SK-N-SH (cell line): ENCODE data around the gene SRP14. TPM values are rescaled to one million over a fixed set of nuclear protein-coding genes. Genes with fewer than 3 reads are reported as not detected.

Source experiments
- CTCF ChIA-PET: fragments of 300-600, 350-600 bp; formaldehyde crosslinking; extraction: SDS; loops from one replicate; lab custom pipeline; 2021; lab: Yijun Ruan, JAX
- POLR2A ChIA-PET: fragments of 350-600 bp; sonication (Branson Sonifier 250); formaldehyde crosslinking; extraction: SDS; loops from one replicate; lab custom pipeline; 2020; ENCODE audit warnings: antibody characterized with exemption, inconsistent platforms; lab: Yijun Ruan, JAX
- DNase-seq: peaks from one replicate; pipeline ENCODE4 v3.0.0; 2012
- H2AFZ ChIP-seq: fragments of 200-600 bp; sonication (generic); 2 replicates; pipeline ENCODE4 v1.8.1; 2016; ENCODE audit warnings: antibody characterized with exemption, mild to moderate bottlenecking, low read depth
- H3F3A ChIP-seq: fragments of 200-600 bp; sonication (generic); replicated peaks from 2 replicates; pipeline ENCODE3; 2016; ENCODE audit warnings: antibody characterized with exemption, mild to moderate bottlenecking; ENCODE audit not compliant: insufficient read depth
- H3K27ac ChIP-seq, 2 experiments: fragments of 200-500 bp in 1 of 2; fragments of 200-600 bp in 1 of 2; sonication (Bioruptor generic) in 1 of 2; sonication (generic), shearing (Covaris generic) in 1 of 2; 2 replicates each; pipeline versions ENCODE4 v1.5.1 to v1.6.1; 2014 to 2016; ENCODE audit warnings: low read depth in 2 of 2, inconsistent platforms in 1 of 2, low read length in 1 of 2, mild to moderate bottlenecking in 1 of 2, mixed read lengths in 1 of 2
- H3K27me3 ChIP-seq: fragments of 200-600 bp; sonication (generic), shearing (Covaris generic); 2 replicates; pipeline ENCODE4 v1.6.1; 2016; ENCODE audit warnings: mixed run types; ENCODE audit not compliant: insufficient read depth
- H3K36me3 ChIP-seq, 2 experiments: fragments of 200-500 bp in 1 of 2; fragments of 200-600 bp in 1 of 2; sonication (Bioruptor generic) in 1 of 2; sonication (generic) in 1 of 2; replicated peaks in 1 of 2; 2 replicates each; pipeline versions ENCODE3 to v1.5.1; 2014 to 2016; ENCODE audit warnings: low read length in 1 of 2, mild to moderate bottlenecking in 1 of 2; ENCODE audit not compliant: insufficient read depth in 2 of 2, control insufficient read depth in 1 of 2
- H3K4me1 ChIP-seq, 2 experiments: fragments of 200-500 bp in 1 of 2; fragments of 200-600 bp in 1 of 2; sonication (Bioruptor generic) in 1 of 2; sonication (generic), shearing (Covaris generic) in 1 of 2; 2 replicates each; pipeline versions ENCODE4 v1.5.1 to v1.6.1; 2014 to 2016; ENCODE audit warnings: low read depth in 1 of 2, low read length in 1 of 2, mixed run types in 1 of 2; ENCODE audit not compliant: insufficient read depth in 2 of 2, control insufficient read depth in 1 of 2
- H3K4me2 ChIP-seq: fragments of 200-600 bp; sonication (generic), shearing (Covaris generic); 2 replicates; pipeline ENCODE4 v1.6.1; 2017; ENCODE audit warnings: mixed run types
- H3K4me3 ChIP-seq, 2 experiments: fragments of 200-500 bp in 1 of 2; fragments of 200-600 bp in 1 of 2; sonication (Bioruptor generic) in 1 of 2; sonication (generic), shearing (Covaris generic) in 1 of 2; 2 replicates each; pipeline versions ENCODE4 v1.5.1 to v1.8.1; 2014 to 2016; ENCODE audit warnings: low read depth in 2 of 2, inconsistent platforms in 1 of 2, low read length in 1 of 2, mild to moderate bottlenecking in 1 of 2, mixed read lengths in 1 of 2, moderate library complexity in 1 of 2
- H3K79me2 ChIP-seq: fragments of 200-600 bp; sonication (generic); 2 replicates; pipeline ENCODE4 v1.8.1; 2017; ENCODE audit warnings: mild to moderate bottlenecking; ENCODE audit not compliant: insufficient read depth
- H3K9ac ChIP-seq: fragments of 200-600 bp; sonication (generic); 2 replicates; pipeline ENCODE4 v1.6.1; 2017; ENCODE audit warnings: mixed run types
- H3K9me2 ChIP-seq: fragments of 200-600 bp; sonication (generic); 2 replicates; pipeline ENCODE4 v1.6.1; 2017; ENCODE audit warnings: mixed run types
- H3K9me3 ChIP-seq: fragments of 200-600 bp; sonication (generic); 2 replicates; pipeline ENCODE4 v1.6.1; 2017; ENCODE audit warnings: mixed run types, mild to moderate bottlenecking, moderate library complexity
- H4K20me1 ChIP-seq: fragments of 200-600 bp; sonication (generic); 2 replicates; pipeline ENCODE4 v1.6.1; 2017; ENCODE audit warnings: mild to moderate bottlenecking, mixed run types; ENCODE audit not compliant: insufficient read depth
- CHD2 ChIP-seq: fragments of 150-350 bp; IDR thresholded peaks from 2 replicates; pipeline ENCODE4 v1.6.1; 2018; ENCODE audit warnings: low read length; ENCODE audit not compliant: partially characterized antibody
- EP300 ChIP-seq, 2 experiments: IDR thresholded peaks; 2 replicates each; pipeline versions ENCODE4 v1.4.0 to v1.6.1; 2012; ENCODE audit warnings: borderline replicate concordance in 1 of 2, low read depth in 1 of 2, low read length in 1 of 2
- FOXM1 ChIP-seq: IDR thresholded peaks from 2 replicates; pipeline ENCODE4 v1.4.0; 2012; ENCODE audit warnings: low read depth, mild to moderate bottlenecking
- MEF2A ChIP-seq: IDR thresholded peaks from 2 replicates; pipeline ENCODE4 v1.4.0; 2012; ENCODE audit warnings: low read depth, borderline replicate concordance
- NRF1 ChIP-seq: IDR thresholded peaks from 2 replicates; pipeline ENCODE4 v1.6.1; 2012; ENCODE audit warnings: low read depth, mild to moderate bottlenecking, low read length
- POLR2AphosphoS5 ChIP-seq: IDR thresholded peaks from 2 replicates; pipeline ENCODE4 v1.6.1; 2012; ENCODE audit warnings: low read depth, low read length
- RAD21 ChIP-seq: IDR thresholded peaks from 2 replicates; pipeline ENCODE4 v1.6.1; 2012; ENCODE audit warnings: mild to moderate bottlenecking, low read length
- TCF12 ChIP-seq: IDR thresholded peaks from 2 replicates; pipeline ENCODE4 v1.4.0; 2012
- TEAD4 ChIP-seq: IDR thresholded peaks from 2 replicates; pipeline ENCODE4 v1.4.0; 2012; ENCODE audit warnings: mild to moderate bottlenecking, borderline replicate concordance; ENCODE audit not compliant: insufficient read depth
- YY1 ChIP-seq: IDR thresholded peaks from 2 replicates; pipeline ENCODE4 v1.4.0; 2012; ENCODE audit warnings: low read depth, mild to moderate bottlenecking
- WGBS: methylation state at CpG from one replicate; pipeline ENCODE4 v1.1.6; 2017; ENCODE audit warnings: low lambda C conversion rate; 5-methylcytosine and 5-hydroxymethylcytosine counted together
- polyA plus RNA-seq, 3 experiments: library from polyadenylated mRNA; depleted of rRNA; stranded (reverse); fragments of >200 nt; gene quantifications; 2 replicates each; pipeline ENCODE4 v1.2.3, GENCODE V29; 2012
- TF ChIP-seq, protein P1 (sequence below): IDR thresholded peaks from 2 replicates; pipeline ENCODE4 v1.4.0; 2012; ENCODE audit warnings: low read depth, borderline replicate concordance
- TF ChIP-seq, protein P2 (sequence below): IDR thresholded peaks from 2 replicates; pipeline ENCODE4 v1.6.1; 2012; ENCODE audit warnings: mild to moderate bottlenecking, low read depth, low read length, moderate library complexity
- TF ChIP-seq, protein P3 (sequence below): IDR thresholded peaks from 2 replicates; pipeline ENCODE4 v1.4.0; 2012; ENCODE audit warnings: low read depth, borderline replicate concordance
- TF ChIP-seq, protein P4 (sequence below): fragments of 150-350 bp; IDR thresholded peaks from 2 replicates; pipeline ENCODE4 v1.6.1; 2016; ENCODE audit warnings: mild to moderate bottlenecking, low read depth, low read length

The SRP14 gene
- polyA plus RNA-seq, 1 of the 3 experiments (the other 2 are of a cell fraction): 489 TPM

DNA sequence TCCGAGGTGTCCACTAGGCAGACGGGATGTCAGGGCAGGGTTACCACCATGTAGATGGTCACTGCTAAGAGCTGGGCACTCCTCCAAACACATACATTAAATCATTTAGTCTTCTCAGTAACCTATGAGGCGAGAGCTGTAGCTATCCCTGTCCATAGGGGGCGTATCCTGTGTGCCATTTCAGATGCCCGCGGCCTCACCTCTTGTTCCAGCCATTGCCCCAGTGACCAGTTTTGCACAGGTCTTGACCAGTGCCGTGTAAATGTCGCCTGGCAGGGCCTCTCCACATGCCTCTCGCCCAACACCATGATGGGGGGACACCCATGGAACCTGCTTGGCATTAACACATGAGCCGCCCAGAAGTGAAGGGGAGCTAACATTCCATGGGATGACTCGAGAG lies 20.8 kb upstream of the SRP14 start:
- POLR2A ChIA-PET: interaction anchor here (0.6 kb wide), 1 partner anchor 242 kb away, joined by 3 read pairs; no protein-coding TSS in a partner anchor
- Histone ChIP-seq H3K27ac (no peak overlapping the region), H4K20me1 (no peaks in the 10 kb centered on the region), H3K36me3 (no peaks in the 10 kb centered on the region)
- TF ChIP-seq RAD21: no peak
- TF ChIP-seq POLR2AphosphoS5: no peak
- no peak for TF ChIP-seq FOXM1
- TF ChIP-seq EP300 (IDR thresholded peaks at IDR 0.05; ENCODE audit: borderline replicate concordance in 1 of 2, low read depth in 1 of 2, low read length in 1 of 2): no peak
- TF ChIP-seq, protein P1, sequence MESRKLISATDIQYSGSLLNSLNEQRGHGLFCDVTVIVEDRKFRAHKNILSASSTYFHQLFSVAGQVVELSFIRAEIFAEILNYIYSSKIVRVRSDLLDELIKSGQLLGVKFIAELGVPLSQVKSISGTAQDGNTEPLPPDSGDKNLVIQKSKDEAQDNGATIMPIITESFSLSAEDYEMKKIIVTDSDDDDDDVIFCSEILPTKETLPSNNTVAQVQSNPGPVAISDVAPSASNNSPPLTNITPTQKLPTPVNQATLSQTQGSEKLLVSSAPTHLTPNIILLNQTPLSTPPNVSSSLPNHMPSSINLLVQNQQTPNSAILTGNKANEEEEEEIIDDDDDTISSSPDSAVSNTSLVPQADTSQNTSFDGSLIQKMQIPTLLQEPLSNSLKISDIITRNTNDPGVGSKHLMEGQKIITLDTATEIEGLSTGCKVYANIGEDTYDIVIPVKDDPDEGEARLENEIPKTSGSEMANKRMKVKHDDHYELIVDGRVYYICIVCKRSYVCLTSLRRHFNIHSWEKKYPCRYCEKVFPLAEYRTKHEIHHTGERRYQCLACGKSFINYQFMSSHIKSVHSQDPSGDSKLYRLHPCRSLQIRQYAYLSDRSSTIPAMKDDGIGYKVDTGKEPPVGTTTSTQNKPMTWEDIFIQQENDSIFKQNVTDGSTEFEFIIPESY: no peak
- no peak for TF ChIP-seq YY1
- TF ChIP-seq TEAD4: no peak
- TF ChIP-seq MEF2A: no peak
- TF ChIP-seq, protein P2, sequence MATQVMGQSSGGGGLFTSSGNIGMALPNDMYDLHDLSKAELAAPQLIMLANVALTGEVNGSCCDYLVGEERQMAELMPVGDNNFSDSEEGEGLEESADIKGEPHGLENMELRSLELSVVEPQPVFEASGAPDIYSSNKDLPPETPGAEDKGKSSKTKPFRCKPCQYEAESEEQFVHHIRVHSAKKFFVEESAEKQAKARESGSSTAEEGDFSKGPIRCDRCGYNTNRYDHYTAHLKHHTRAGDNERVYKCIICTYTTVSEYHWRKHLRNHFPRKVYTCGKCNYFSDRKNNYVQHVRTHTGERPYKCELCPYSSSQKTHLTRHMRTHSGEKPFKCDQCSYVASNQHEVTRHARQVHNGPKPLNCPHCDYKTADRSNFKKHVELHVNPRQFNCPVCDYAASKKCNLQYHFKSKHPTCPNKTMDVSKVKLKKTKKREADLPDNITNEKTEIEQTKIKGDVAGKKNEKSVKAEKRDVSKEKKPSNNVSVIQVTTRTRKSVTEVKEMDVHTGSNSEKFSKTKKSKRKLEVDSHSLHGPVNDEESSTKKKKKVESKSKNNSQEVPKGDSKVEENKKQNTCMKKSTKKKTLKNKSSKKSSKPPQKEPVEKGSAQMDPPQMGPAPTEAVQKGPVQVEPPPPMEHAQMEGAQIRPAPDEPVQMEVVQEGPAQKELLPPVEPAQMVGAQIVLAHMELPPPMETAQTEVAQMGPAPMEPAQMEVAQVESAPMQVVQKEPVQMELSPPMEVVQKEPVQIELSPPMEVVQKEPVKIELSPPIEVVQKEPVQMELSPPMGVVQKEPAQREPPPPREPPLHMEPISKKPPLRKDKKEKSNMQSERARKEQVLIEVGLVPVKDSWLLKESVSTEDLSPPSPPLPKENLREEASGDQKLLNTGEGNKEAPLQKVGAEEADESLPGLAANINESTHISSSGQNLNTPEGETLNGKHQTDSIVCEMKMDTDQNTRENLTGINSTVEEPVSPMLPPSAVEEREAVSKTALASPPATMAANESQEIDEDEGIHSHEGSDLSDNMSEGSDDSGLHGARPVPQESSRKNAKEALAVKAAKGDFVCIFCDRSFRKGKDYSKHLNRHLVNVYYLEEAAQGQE: no peak
- TF ChIP-seq, all 33 proteins: peak for 0
- Histone ChIP-seq H3K27me3 (no peaks in the 10 kb centered on the region), H3K9me3 (no peaks in the 10 kb centered on the region), H3K4me1 (peaks cover 10 to 29% of the 10 kb centered on the region in 2 experiments; a peak in 3 of 4 replicates), H3K4me3 (no peak overlapping the region), H3K79me2 (no peaks in the 10 kb centered on the region), H3K9me2 (no peaks in the 10 kb centered on the region), H3F3A (no peaks in the 10 kb centered on the region), H3K4me2 (no peak overlapping the region), H2AFZ (no peak overlapping the region), H3K9ac (no peak overlapping the region)
- 88% methylated on average over 9 of the region's 11 CpGs for WGBS
- no peak for DNase-seq
- CTCF ChIA-PET: interaction anchor here (1.1 to 2.3 kb wide), 9 partner anchors 10 to 250 kb away, joined by 3 to 13 read pairs (median 4); partner anchors contain the start of gene BMF

DNA sequence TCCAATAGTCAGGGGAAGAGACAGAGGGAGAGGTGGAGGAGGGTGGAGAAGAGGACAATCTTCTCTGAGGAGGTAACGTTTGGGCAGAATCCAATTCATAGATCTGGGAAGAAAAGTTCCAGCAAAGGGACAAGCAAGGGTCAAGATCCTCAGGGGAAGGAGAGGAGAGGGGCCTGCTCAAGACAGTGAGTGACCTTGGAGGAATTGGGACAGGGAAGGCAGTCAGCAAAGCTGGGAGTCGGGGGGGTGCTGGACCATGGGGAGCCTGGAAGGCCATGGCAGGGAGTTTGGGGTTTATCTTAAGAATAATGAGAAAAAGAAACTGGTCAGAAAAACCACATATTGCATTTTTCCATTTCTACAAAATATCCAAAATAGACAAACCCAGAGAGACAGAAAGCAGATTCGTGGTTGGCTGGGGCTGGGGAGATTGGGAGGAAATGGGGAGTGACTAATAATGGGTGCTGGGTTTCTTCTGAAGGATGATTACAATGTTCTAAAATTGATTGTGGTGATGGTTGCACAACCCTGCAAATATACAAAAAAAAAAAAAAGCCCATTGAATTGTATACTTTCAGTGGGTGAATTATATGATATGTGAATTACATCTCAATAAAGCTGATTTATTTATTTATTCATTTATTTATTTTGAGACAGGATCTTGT lies 19.6 kb upstream of the SRP14 start:
- Histone ChIP-seq H4K20me1 (no peaks in the 10 kb centered on the region), H3K27me3 (no peaks in the 10 kb centered on the region), H3K79me2 (no peaks in the 10 kb centered on the region), H3K9ac (no peak overlapping the region), H3K9me3 (no peaks in the 10 kb centered on the region), H3K4me1 (peaks cover 3 to 28% of the 10 kb centered on the region in 2 experiments; a peak in 3 of 4 replicates), H3F3A (no peaks in the 10 kb centered on the region), H3K4me3 (no peak overlapping the region), H3K36me3 (no peaks in the 10 kb centered on the region), H2AFZ (no peak overlapping the region), H3K4me2 (no peak overlapping the region), H3K27ac (no peak overlapping the region), H3K9me2 (no peaks in the 10 kb centered on the region)
- POLR2A ChIA-PET: no interaction called here
- DNase-seq: no peak
- TF ChIP-seq NRF1 (no peak), FOXM1 (no peak), CHD2 (no peak), RAD21 (no peak), TCF12 (no peak), MEF2A (no peak)
- TF ChIP-seq, protein P3, sequence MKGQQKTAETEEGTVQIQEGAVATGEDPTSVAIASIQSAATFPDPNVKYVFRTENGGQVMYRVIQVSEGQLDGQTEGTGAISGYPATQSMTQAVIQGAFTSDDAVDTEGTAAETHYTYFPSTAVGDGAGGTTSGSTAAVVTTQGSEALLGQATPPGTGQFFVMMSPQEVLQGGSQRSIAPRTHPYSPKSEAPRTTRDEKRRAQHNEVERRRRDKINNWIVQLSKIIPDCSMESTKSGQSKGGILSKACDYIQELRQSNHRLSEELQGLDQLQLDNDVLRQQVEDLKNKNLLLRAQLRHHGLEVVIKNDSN: no peak
- TF ChIP-seq, protein P4, sequence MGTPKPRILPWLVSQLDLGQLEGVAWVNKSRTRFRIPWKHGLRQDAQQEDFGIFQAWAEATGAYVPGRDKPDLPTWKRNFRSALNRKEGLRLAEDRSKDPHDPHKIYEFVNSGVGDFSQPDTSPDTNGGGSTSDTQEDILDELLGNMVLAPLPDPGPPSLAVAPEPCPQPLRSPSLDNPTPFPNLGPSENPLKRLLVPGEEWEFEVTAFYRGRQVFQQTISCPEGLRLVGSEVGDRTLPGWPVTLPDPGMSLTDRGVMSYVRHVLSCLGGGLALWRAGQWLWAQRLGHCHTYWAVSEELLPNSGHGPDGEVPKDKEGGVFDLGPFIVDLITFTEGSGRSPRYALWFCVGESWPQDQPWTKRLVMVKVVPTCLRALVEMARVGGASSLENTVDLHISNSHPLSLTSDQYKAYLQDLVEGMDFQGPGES: no peak
- WGBS: 77% methylated on average over 3 of the region's 3 CpGs
- CTCF ChIA-PET: interaction anchor here (1.1 to 2.3 kb wide), 5 partner anchors 11 to 251 kb away, joined by 3 to 13 read pairs (median 4); partner anchors contain the start of gene BMF
